GM18951 (cell line): ENCODE results near the gene TRIM62.
"Not testable (repeated sequence)": the region's sequence is repeated elsewhere in the genome, so short reads cannot be mapped to it uniquely, and the experiment has no call there.

Experiments used
- POLR2A ChIP-seq: IDR thresholded peaks from 4 replicates; pipeline ENCODE4 v1.6.1; 2011; ENCODE audit warnings: mild to moderate bottlenecking; ENCODE audit not compliant: insufficient read length, insufficient read depth; ENCODE audit errors: extremely low read depth
- in situ Hi-C: fragments of 300-500 bp; cut with MboI; formaldehyde crosslinking; loops from one replicate; pipeline ENCODE4 v1.12.0; 2022; ENCODE audit warnings: low sequenced_read_pairs, mixed read lengths, inconsistent platforms; ENCODE audit not compliant: unreplicated experiment

The TRIM62 gene

DNA sequence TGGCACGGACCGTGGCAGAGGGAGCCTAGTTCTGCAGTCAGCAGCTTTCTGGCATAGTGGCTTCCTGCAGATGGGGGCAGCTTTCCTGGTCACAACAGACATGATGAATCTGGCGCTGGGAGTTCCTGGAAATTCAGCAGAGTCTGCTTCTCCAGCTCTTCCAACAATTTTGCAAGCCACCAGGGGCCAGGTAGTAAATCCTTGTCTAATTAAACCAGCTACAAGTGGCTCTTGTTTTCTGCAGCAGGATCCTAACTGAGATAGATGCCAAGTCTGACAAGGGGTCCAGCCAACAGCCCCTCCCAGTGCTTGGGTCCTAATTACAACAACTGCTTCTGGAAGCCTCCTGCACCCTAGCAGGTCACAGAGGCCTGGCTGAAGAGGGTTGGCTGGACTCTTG is 35.8 kb downstream of the TRIM62 start:
- in situ Hi-C loops, result no loop called here
- TF ChIP-seq POLR2A, result no peak

DNA sequence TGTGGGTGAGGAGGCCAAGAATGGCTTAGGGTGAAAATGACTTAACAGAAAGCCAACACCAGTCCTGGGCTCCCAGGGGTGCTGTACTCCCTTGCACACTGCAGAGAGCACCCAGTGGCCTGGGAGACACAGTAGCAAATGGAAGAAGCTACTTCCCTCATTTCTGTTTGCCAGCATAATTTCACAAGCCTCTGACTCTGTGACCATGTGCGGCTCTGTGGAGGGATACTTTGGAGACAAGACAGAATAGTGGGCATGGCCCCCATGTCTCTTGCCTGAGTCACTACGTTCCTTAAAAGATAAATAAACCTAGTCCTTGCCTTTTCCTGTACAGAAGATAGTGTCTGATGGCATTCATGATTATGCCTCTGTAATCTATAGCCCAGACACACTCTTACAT is 38.1 kb downstream of the TRIM62 start:
- no peak for TF ChIP-seq POLR2A
- in situ Hi-C loops, result no loop called here

DNA sequence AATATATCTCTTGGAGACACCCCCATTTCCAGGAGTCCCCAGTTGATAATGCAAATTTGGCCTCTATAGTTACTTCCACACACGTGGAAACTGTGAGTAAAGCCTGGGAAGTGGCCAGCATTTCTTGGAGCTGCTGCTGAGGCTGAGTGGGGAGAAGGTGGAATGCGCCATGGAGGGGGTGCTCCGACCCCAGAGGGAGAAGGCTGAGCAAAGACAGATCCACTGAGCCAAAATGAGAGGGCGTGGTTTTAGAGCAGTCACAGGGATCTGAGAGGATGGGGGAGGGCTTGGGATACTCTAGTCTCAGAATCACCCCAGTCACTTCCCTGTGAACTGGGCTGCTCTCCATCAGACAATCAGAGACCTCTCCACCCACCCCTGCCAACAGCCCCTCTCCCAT is 38.7 kb downstream of the TRIM62 start:
- TF ChIP-seq POLR2A, result no peak
- in situ Hi-C loops, result no loop called here

DNA sequence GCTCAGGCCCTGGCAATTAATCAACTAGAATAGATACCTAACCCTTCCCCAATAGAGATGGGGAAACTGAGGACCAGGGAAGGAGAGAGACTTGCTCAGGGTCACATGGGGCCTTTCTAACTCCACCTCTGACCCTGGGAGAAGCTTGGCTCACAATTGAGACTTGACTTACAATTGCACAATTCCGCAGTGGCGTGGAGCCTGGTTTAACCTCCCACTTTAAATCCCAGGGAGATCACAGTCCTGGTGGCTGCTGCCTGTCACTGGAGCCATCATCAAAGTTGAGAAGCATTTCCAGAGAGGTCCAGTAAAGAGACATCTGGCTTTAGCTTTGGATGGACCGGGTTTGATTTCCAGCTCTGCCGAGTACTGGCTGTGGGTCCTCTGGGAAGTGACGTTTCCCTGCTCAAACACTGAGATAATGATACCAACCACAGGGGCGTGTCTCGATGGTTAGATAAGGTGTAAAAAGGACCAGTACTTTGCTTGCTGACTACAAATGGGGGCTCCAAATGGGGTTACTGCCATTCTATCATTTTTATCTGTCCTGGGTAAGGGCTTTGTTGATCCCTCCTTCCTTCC is 39.3 kb downstream of the TRIM62 start:
- in situ Hi-C loops, result no loop called here
- no peak for TF ChIP-seq POLR2A

- TF ChIP-seq POLR2A, result no peak
- in situ Hi-C loops, result no loop called here
Measured at GRCh38 chr1:33141781-33142180, 40.1 kb downstream of the TRIM62 start.

- in situ Hi-C loops, result no loop called here
- TF ChIP-seq POLR2A, result no peak
Measured at GRCh38 chr1:33141216-33141615, 40.6 kb downstream of the TRIM62 start.

- in situ Hi-C loops, result no loop called here
- TF ChIP-seq POLR2A, result no peak
Measured at GRCh38 chr1:33140153-33141149, 41.4 kb downstream of the TRIM62 start.

DNA sequence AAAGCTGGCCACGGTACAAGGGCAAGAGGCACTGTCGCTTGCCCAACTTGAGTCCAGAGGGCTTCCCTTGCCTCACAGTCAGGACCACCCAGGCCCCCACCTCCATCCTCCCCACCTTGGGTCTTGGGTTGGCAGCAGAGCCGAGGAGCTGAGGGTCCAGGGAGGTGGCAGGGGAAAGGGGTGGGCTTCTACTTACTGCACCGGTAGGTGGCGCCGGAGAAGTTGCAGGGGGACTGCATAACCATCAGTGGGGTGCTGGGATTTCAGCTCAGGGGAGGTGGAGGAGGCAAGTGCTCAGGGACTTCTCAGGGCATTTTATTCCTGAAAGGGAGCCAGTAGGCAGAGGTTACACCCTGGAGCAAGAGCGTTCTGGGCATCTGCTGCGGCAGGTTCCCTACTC is 44.0 kb downstream of the TRIM62 start:
- in situ Hi-C loops, result no loop called here
- no peak for TF ChIP-seq POLR2A

GRCh38 chr1:33136041-33136440 is 45.8 kb downstream of the TRIM62 start:
- in situ Hi-C loops, result not testable (repeated sequence)

GRCh38 chr1:33133478-33134105 is 48.3 kb downstream of the TRIM62 start:
- TF ChIP-seq POLR2A, result no peak
- in situ Hi-C loops, result no loop called here

DNA sequence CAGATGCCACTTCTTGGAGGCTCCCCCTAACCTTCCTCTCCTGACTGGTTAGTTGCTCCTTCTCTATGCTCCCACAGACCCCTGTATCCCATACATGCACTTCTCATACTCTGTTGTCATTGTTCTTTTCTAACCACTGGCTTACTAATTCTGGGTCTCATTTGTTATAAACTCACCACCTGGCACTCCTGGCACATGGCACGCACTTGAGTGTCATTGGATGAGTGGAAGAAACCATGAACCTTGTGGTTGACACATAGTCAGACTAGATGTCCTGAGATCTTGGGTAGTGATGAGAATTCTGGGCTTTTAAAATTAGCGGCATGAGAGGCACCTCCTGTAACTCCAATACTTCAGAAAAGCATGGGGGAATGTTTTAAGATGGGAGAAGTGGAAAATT is 49.3 kb downstream of the TRIM62 start:
- in situ Hi-C loops, result no loop called here

DNA sequence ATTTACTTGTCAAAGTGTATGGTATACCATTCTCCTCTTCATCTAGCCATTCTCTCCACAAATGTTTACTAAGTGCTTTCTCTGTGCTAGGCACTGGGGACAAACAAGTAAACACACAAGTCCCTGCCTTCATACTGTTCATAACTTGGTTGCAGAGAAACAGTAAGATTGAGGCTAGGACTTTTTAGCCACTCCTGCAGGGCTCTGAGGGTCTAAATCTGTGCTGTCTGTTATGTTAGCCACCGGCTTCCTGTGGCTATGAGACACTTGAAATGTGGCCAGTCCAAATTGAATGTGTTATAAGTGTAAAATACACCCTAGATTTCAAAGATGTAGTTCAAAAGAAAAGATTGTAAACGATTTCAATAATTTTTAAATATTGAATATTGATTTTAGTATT is 50.7 kb downstream of the TRIM62 start:
- in situ Hi-C loops, result no loop called here
- no peak for TF ChIP-seq POLR2A

More for the DNA sequence above, 49.3 kb downstream of the TRIM62 start:
- TF ChIP-seq POLR2A, result no peak

DNA sequence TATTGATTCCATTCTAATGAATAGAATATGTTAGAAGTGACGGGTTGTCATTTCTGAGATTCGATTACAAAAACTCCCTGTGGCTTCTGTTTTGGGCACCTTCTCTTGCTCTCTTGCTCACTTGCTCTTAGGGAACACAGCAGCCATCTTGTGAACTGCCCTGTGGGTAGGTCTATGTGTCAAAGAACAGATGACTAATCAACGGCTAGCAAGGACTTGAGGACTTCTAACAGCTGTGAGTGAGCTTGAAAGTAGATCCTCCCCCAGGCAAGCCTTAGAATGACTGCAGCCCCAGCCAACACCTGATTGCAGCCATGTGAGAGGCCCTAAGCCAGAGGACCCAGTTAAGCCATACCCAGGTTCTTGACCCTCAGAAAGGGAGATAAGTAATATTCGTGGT is 51.5 kb downstream of the TRIM62 start:
- in situ Hi-C loops, result no loop called here
- TF ChIP-seq POLR2A, result no peak

GRCh38 chr1:33128781-33129180 is 53.1 kb downstream of the TRIM62 start:
- in situ Hi-C loops, result no loop called here

More at GRCh38 chr1:33128781-33129180, 53.1 kb downstream of the TRIM62 start:
- TF ChIP-seq POLR2A, result no peak
